H1 (cell line): ENCODE measurements around the gene CRABP2. TPM values are rescaled to one million over a fixed set of nuclear protein-coding genes. Genes with fewer than 3 reads are reported as not detected.

ENCODE experiments used
- TAF1 ChIP-seq: IDR thresholded peaks from 2 replicates; pipeline ENCODE4 v1.6.1; 2011; ENCODE audit warnings: mild to moderate bottlenecking, low read depth, low read length
- polyA plus RNA-seq, 7 experiments: library from polyadenylated mRNA; depleted of rRNA in 3 of 7; stranded (reverse) in 5 of 7; unstranded in 2 of 7; fragments of >200 nt in 5 of 7; fragments of 200-250 nt in 2 of 7; gene quantifications; 1 replicate in 5 of 7; 2 replicates in 1 of 7; 4 replicates in 1 of 7; pipeline versions ENCODE4 v1.2.1 to v1.2.3, GENCODE V29; 2011 to 2013; ENCODE audit warnings: missing spikeins in 2 of 7, mixed read lengths in 2 of 7
- total RNA-seq: library from RNA; stranded (reverse); fragmentation: NEBNext Ultra II Directional; extraction: Animal tissue kit (Norgen Biotek cat#: 25700); gene quantifications from 2 replicates; pipeline ENCODE4 v1.2.1, GENCODE V29; 2021

CRABP2 gene
- total and polyA plus RNA-seq, 2 of the 8 experiments (the other 6 are each of a cell fraction or from before 2014, with no cell fraction given): 69.2 to 119 TPM

DNA sequence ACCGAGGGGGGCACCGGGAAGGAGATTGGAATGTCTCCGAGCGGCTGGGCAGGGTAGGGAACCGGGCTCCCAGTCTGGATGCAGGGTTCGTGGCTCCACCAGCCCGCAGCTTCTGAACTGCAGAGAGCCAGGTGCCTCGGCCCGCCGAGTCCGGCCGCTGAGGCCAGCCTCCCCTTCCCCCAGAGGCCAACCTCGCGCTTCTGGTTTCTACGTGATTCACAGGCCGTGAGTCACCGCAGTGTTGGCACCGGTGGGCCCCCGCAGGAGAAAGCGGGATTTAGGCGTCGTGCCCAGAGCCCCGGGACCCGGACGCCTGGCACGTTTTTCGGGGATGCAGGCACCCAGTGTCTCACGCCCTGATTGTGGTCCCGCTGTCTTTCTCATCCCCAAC is 458 bp downstream of the CRABP2 start (continued):
- no peak for TF ChIP-seq TAF1
- TF ChIP-seq, all 59 proteins: peak for 4
